Measurements from ENCODE around the gene TRMT2A. TPM values are rescaled to one million over a fixed set of nuclear protein-coding genes. Genes with fewer than 3 reads are reported as not detected.

Gene TRMT2A
- polyA plus RNA-seq, 3 donors from 2014 or later: 22.7 to 33.7 (median 27.6) TPM

DNA sequence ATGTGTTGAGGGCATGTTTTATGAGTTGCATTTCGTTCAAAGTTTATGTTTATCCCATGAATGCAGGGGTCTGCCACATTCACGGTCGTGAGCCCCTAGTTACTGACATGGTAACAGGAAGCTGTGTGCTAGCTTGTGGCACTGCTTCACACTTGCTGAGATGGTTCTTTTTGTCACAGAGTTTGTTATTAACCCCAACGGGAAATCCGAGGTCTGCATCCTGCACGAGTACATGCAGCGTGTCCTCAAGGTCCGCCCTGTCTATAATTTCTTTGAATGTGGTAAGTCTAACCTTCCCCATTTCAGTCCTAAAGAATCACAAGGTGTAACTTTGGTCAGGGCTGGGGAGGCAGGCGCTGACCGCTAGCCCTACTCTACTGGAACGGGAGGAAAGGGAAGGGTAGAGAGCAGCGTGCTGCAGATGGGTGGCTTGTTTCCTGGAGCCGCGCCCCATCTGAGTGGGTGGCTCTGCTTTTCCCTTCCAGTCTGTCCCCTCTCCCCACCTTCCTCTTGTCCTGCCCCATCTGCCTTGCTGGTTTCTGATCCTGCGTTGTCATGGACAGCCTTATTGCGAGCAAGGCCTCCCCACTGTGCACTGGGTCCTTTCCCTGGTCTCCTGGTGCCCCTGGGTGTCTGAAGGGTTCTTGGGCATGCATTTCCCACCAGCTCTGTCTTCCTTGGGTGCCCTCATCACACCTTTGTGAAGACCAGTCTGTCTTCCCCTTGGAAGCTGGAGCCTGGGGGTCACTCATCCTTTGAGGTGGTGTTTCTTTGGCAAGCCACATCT is 25.1 kb downstream of the TRMT2A start:
- H3K4me3 Mint-ChIP-seq: peak overlapping the region in 4 of 5 donors; percentile 4 to 74 (median 29)
- peaks cover 30 to 77% (median 43%) of the 10 kb centered on the region in 3 donors for H3K36me3 Mint-ChIP-seq
- peak overlapping the region; percentile 22 to 78 (median 62) for H3K27ac Mint-ChIP-seq
- peaks cover 0 to 6% (median 6%) of the 10 kb centered on the region in 3 donors for H3K27me3 Mint-ChIP-seq (ENCODE audit: low read depth in 3 of 3)
- H3K4me1 Mint-ChIP-seq: peaks cover 24 to 44% of the 10 kb centered on the region in 2 donors
- peak in 1 of 3 donors; percentile 30 for DNase-seq
- no peaks in the 10 kb centered on the region for H3K9me3 Mint-ChIP-seq

- Mint-ChIP-seq H3K4me1 (peaks cover 28 to 55% of the 10 kb centered on the region in 2 donors), H3K27ac (peak overlapping the region in 4 of 6 donors; percentile 66 to 78 (median 75)), H3K4me3 (peak overlapping the region in 3 of 5 donors; percentile 36 to 74 (median 44)), H3K36me3 (peaks cover 26 to 73% (median 40%) of the 10 kb centered on the region in 3 donors), H3K27me3 (ENCODE audit: low read depth in 3 of 3) (peaks cover 0 to 12% (median 7%) of the 10 kb centered on the region in 3 donors), H3K9me3 (no peaks in the 10 kb centered on the region)
- no peak for DNase-seq
Observed at GRCh38 chr22:20090730-20091240, 26.2 kb downstream of the TRMT2A start.

DNA sequence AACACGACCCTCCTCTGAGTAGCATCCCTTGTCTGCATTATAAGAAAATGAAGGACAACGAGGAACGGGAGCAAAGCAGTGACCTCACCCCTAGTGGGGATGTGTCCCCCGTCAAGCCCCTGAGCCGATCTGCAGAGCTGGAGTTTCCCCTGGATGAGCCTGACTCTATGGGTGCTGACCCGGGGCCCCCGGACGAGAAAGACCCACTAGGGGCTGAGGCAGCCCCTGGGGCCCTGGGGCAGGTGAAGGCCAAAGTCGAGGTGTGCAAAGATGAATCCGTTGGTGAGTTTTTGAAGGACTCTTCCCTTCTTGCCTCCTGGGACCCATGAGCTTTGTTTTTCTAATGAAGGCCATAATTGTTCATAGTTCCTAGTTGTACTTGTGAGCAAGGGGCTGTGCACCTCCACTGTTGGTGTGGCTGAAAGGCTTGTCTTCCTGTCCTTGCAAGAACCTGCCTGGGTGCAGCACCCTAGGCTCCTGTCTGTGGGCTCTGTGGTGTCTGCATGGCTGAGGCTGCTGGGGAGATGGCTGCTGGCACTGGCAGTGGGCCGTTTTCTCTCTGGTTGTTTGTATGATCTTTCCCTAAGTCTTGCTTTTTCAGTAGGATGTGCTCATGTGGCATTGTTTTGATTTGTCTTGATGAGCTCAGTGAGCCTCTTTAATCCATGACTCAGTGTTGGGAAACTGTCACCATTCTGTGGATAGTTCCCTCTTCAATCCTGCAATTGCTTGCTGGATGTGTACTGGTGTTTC is 26.9 kb downstream of the TRMT2A start:
- H3K36me3 Mint-ChIP-seq: peaks cover 20 to 71% (median 34%) of the 10 kb centered on the region in 3 donors
- DNase-seq: no peak
- peak overlapping the region in 4 of 5 donors; percentile 30 to 73 (median 40) for H3K4me3 Mint-ChIP-seq
- peak overlapping the region in 4 of 6 donors; percentile 25 to 77 (median 54) for H3K27ac Mint-ChIP-seq
- peaks cover 30 to 61% of the 10 kb centered on the region in 2 donors for H3K4me1 Mint-ChIP-seq
- H3K9me3 Mint-ChIP-seq: no peaks in the 10 kb centered on the region
- H3K27me3 Mint-ChIP-seq (ENCODE audit: low read depth in 3 of 3): peaks cover 0 to 12% (median 9%) of the 10 kb centered on the region in 3 donors

- Mint-ChIP-seq H3K4me1 (peaks cover 31 to 67% of the 10 kb centered on the region in 2 donors), H3K4me3 (no peak overlapping the region), H3K27ac (peak overlapping the region in 2 of 6 donors; percentile 16 to 53), H3K9me3 (no peaks in the 10 kb centered on the region), H3K36me3 (peaks cover 20 to 70% (median 34%) of the 10 kb centered on the region in 3 donors), H3K27me3 (ENCODE audit: low read depth in 3 of 3) (peaks cover 0 to 12% (median 9%) of the 10 kb centered on the region in 3 donors)
- DNase-seq: no peak
Observed at GRCh38 chr22:20089226-20089976, 27.6 kb downstream of the TRMT2A start.

GRCh38 chr22:20088263-20088648 is 28.8 kb downstream of the TRMT2A start:
- Mint-ChIP-seq H3K27me3 (ENCODE audit: low read depth in 3 of 3) (peaks cover 2 to 12% (median 9%) of the 10 kb centered on the region in 3 donors), H3K9me3 (no peaks in the 10 kb centered on the region), H3K36me3 (peaks cover 20 to 61% (median 34%) of the 10 kb centered on the region in 3 donors), H3K27ac (peak overlapping the region in 2 of 6 donors; percentile 26 to 37), H3K4me3 (peak overlapping the region in 1 of 5 donors; percentile 46), H3K4me1 (peaks cover 41 to 78% of the 10 kb centered on the region in 2 donors)
- DNase-seq: no peak

GRCh38 chr22:20087319-20088262 is 29.4 kb downstream of the TRMT2A start:
- peak overlapping the region; percentile 26 to 82 (median 64) for H3K27ac Mint-ChIP-seq

GRCh38 chr22:20086763-20087162 is 30.3 kb downstream of the TRMT2A start:
- Mint-ChIP-seq H3K4me1 (peaks cover 55 to 86% of the 10 kb centered on the region in 2 donors), H3K27me3 (ENCODE audit: low read depth in 3 of 3) (peaks cover 2 to 12% (median 9%) of the 10 kb centered on the region in 3 donors), H3K27ac (peak overlapping the region in 3 of 6 donors; percentile 3 to 82 (median 80)), H3K4me3 (peak overlapping the region in 3 of 5 donors; percentile 29 to 53 (median 53)), H3K9me3 (no peaks in the 10 kb centered on the region), H3K36me3 (peaks cover 20 to 50% (median 34%) of the 10 kb centered on the region in 3 donors)
- DNase-seq: no peak

More at GRCh38 chr22:20087319-20088262, 29.4 kb downstream of the TRMT2A start:
- Mint-ChIP-seq H3K27me3 (ENCODE audit: low read depth in 3 of 3) (peaks cover 2 to 12% (median 9%) of the 10 kb centered on the region in 3 donors), H3K9me3 (no peaks in the 10 kb centered on the region), H3K36me3 (peaks cover 20 to 58% (median 34%) of the 10 kb centered on the region in 3 donors), H3K4me1 (peaks cover 48 to 85% of the 10 kb centered on the region in 2 donors), H3K4me3 (peak overlapping the region; percentile 22 to 53 (median 49))
- peak in 2 of 3 donors; percentile 43 to 44 for DNase-seq

DNA sequence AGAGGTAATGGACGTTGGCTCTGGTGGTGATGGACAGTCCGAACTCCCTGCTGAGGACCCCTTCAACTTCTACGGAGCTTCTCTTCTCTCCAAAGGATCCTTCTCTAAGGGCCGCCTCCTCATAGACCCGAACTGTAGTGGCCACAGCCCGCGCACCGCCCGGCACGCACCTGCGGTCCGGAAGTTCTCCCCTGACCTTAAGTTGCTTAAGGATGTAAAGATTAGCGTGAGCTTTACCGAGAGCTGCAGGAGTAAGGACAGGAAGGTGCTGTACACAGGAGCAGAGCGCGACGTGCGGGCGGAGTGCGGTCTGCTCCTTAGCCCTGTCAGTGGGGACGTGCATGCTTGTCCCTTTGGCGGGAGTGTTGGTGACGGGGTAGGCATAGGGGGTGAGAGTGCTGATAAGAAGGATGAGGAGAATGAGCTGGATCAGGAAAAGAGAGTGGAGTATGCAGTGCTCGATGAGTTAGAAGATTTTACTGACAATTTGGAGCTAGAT is 30.9 kb downstream of the TRMT2A start:
- H3K4me3 Mint-ChIP-seq: peak overlapping the region in 1 of 5 donors; percentile 7
- H3K27me3 Mint-ChIP-seq (ENCODE audit: low read depth in 3 of 3): peaks cover 2 to 12% (median 9%) of the 10 kb centered on the region in 3 donors
- H3K27ac Mint-ChIP-seq: peak overlapping the region in 1 of 6 donors; percentile 3
- no peaks in the 10 kb centered on the region for H3K9me3 Mint-ChIP-seq
- peaks cover 15 to 44% (median 29%) of the 10 kb centered on the region in 3 donors for H3K36me3 Mint-ChIP-seq
- DNase-seq: no peak
- peaks cover 54 to 86% of the 10 kb centered on the region in 2 donors for H3K4me1 Mint-ChIP-seq

- Mint-ChIP-seq H3K27ac (no peak overlapping the region), H3K4me1 (peaks cover 56 to 86% of the 10 kb centered on the region in 2 donors), H3K9me3 (no peaks in the 10 kb centered on the region), H3K4me3 (no peak overlapping the region), H3K27me3 (ENCODE audit: low read depth in 3 of 3) (peaks cover 5 to 11% (median 10%) of the 10 kb centered on the region in 3 donors), H3K36me3 (peaks cover 11 to 41% (median 24%) of the 10 kb centered on the region in 3 donors)
- DNase-seq: no peak
Observed at GRCh38 chr22:20085651-20086050, 31.4 kb downstream of the TRMT2A start.

DNA sequence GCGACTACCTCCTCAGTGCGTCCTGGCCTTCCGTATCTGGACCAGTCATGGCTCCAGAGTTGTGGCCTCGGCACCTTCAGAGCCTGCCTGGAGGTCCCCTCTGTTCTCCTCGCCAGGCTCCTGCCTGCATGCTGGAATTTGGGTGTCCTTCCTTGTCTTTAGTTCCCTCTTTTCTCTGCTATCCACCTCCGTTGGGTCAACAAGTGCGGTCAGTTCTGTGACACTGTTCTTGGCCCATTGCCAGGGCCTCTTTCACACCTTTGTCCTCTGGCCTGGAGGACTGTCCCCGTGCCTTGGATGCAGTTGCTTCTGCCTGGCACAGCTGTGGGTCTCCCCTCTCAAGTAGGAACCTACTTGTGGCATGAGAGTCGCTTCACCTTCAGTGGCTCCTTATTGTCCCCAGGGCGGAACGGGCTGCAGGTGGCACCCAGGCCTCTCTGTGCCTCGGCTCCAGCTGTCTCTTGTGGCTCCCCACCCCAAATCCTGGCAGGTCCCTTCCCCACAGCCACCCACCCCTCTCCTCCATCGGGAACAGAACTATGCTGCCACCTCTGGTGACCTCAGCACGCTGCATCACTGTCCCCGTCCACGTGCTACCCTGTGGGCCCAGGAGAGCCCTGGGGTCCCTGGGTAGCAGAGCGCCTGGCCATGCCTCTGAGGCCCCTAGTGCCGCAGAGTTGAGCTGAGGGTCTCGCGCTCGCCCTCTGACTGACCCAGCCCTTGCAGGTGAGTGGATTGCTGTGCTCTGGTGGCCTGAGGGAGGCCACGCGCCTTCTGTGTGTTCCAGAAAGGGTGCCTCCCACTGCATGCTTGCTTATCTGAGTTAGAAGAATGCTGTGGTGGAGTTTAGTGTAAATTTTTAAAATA is 32.2 kb downstream of the TRMT2A start:
- Mint-ChIP-seq H3K4me3 (no peak overlapping the region), H3K27me3 (ENCODE audit: low read depth in 3 of 3) (peaks cover 5 to 13% (median 6%) of the 10 kb centered on the region in 3 donors), H3K27ac (peak overlapping the region in 1 of 6 donors; percentile 8), H3K9me3 (no peaks in the 10 kb centered on the region), H3K4me1 (peaks cover 55 to 82% of the 10 kb centered on the region in 2 donors), H3K36me3 (peaks cover 6 to 32% (median 19%) of the 10 kb centered on the region in 3 donors)
- DNase-seq: no peak

All from immature natural killer cell (primary cell).